ENCODE data around the gene TMEM127. TPM values are rescaled to one million over a fixed set of nuclear protein-coding genes. Genes with fewer than 3 reads are reported as not detected.

Gene TMEM127
- polyA plus RNA-seq (2013, experiment 1 of 2), result 21.1 TPM
- 22.5 TPM for polyA plus RNA-seq (2013, experiment 2 of 2)

GRCh38 chr2:96265840-96266679, at the start of gene TMEM127, which contains the start of gene CIAO1:
Gene TMEM127 (minus strand): TSS chr2:96265997. CDS start chr2:96265381, 616 bp downstream.
Gene CIAO1 (plus strand): TSS chr2:96266225. CDS start chr2:96266351, 126 bp downstream.
- no CpG with 5 or more reads among the region's 81 CpGs for WGBS (ENCODE audit: extremely low coverage, insufficient coverage, low lambda C conversion rate)
- no peak within 1 kb of the TSS for H3K18ac ChIP-seq (ENCODE audit: low read length)
- no peak within 1 kb of the TSS for H3K4ac ChIP-seq (ENCODE audit: low read depth, low read length)
- H3K27me3 ChIP-seq (ENCODE audit: insufficient read depth, low read length, poor library complexity), result no peaks in the 10 kb centered on the region
- H3K23ac ChIP-seq (ENCODE audit: low read length), result peak within 1 kb of the TSS; percentile 30
- peak within 1 kb of the TSS; percentile 94 for H3K4me3 ChIP-seq (ENCODE audit: low read length)
- H4K8ac ChIP-seq (ENCODE audit: low read depth, low read length), result peak within 1 kb of the TSS; percentile 31
- peaks cover 10% of the 10 kb centered on the region for H3K36me3 ChIP-seq (ENCODE audit: control insufficient read depth, insufficient read depth, low read length)
- H2BK120ac ChIP-seq (ENCODE audit: low read depth, low read length), result no peak within 1 kb of the TSS
- peaks cover 24% of the 10 kb centered on the region for H3K79me2 ChIP-seq (ENCODE audit: control insufficient read depth, insufficient read depth, low read length)
- peak; percentile 99 for DNase-seq
- H3K4me2 ChIP-seq (ENCODE audit: low read length), result peak within 1 kb of the TSS; percentile 97
- peaks cover 5% of the 10 kb centered on the region for H3K4me1 ChIP-seq (ENCODE audit: control insufficient read depth, low read depth, low read length)
- H3K79me1 ChIP-seq (ENCODE audit: low read length), result peaks cover 18% of the 10 kb centered on the region
- H3K56ac ChIP-seq (ENCODE audit: low read length), result peak within 1 kb of the TSS; percentile 96
- peak within 1 kb of the TSS; percentile 53 for H3K27ac ChIP-seq (ENCODE audit: low read depth, low read length)
- peak within 1 kb of the TSS; percentile 83 for H2AK5ac ChIP-seq (ENCODE audit: low read length)
- H4K5ac ChIP-seq (ENCODE audit: low read length), result no peak within 1 kb of the TSS
- H2BK5ac ChIP-seq (ENCODE audit: low read length), result no peak within 1 kb of the TSS
- no peak within 1 kb of the TSS for H2BK15ac ChIP-seq (replicated peaks; ENCODE audit: low read depth)
- peak within 1 kb of the TSS; percentile 86 for H3K9ac ChIP-seq (ENCODE audit: low read length)

GRCh38 chr2:96315005-96315399, 49.2 kb upstream of the TMEM127 start:
- WGBS (ENCODE audit: extremely low coverage, insufficient coverage, low lambda C conversion rate), result no CpG with 5 or more reads among the region's 3 CpGs
- Histone ChIP-seq H2BK5ac (ENCODE audit: low read length) (no peak overlapping the region), H2AK5ac (ENCODE audit: low read length) (no peak overlapping the region), H3K4ac (ENCODE audit: low read depth, low read length) (no peak overlapping the region), H3K23ac (ENCODE audit: low read length) (no peak overlapping the region), H3K36me3 (ENCODE audit: control insufficient read depth, insufficient read depth, low read length) (no peaks in the 10 kb centered on the region), H2BK120ac (ENCODE audit: low read depth, low read length) (no peak overlapping the region), H4K5ac (ENCODE audit: low read length) (no peak overlapping the region), H2BK15ac (replicated peaks; ENCODE audit: low read depth) (no peak overlapping the region), H3K27me3 (ENCODE audit: insufficient read depth, low read length, poor library complexity) (no peaks in the 10 kb centered on the region), H3K18ac (ENCODE audit: low read length) (no peak overlapping the region), H3K79me2 (ENCODE audit: control insufficient read depth, insufficient read depth, low read length) (no peaks in the 10 kb centered on the region), H3K4me2 (ENCODE audit: low read length) (no peak overlapping the region), H3K9ac (ENCODE audit: low read length) (no peak overlapping the region), H3K4me1 (ENCODE audit: control insufficient read depth, low read depth, low read length) (no peaks in the 10 kb centered on the region), H3K27ac (ENCODE audit: low read depth, low read length) (no peak overlapping the region), H4K8ac (ENCODE audit: low read depth, low read length) (no peak overlapping the region), H3K79me1 (ENCODE audit: low read length) (no peaks in the 10 kb centered on the region), H3K4me3 (ENCODE audit: low read length) (no peak overlapping the region), H3K56ac (ENCODE audit: low read length) (no peak overlapping the region)
- DNase-seq, result no peak

- no CpG with 5 or more reads among the region's 5 CpGs for WGBS (ENCODE audit: extremely low coverage, insufficient coverage, low lambda C conversion rate)
Measured at GRCh38 chr2:96308248-96308647, 42.5 kb upstream of the TMEM127 start.

GRCh38 chr2:96306370-96306769, 40.6 kb upstream of the TMEM127 start:
- Histone ChIP-seq H2BK15ac (replicated peaks; ENCODE audit: low read depth) (no peak overlapping the region), H3K27ac (ENCODE audit: low read depth, low read length) (no peak overlapping the region), H3K27me3 (ENCODE audit: insufficient read depth, low read length, poor library complexity) (no peaks in the 10 kb centered on the region), H3K4me2 (ENCODE audit: low read length) (peak overlapping the region; percentile 8), H3K23ac (ENCODE audit: low read length) (no peak overlapping the region), H3K18ac (ENCODE audit: low read length) (no peak overlapping the region), H3K4me3 (ENCODE audit: low read length) (no peak overlapping the region), H3K4ac (ENCODE audit: low read depth, low read length) (no peak overlapping the region), H4K8ac (ENCODE audit: low read depth, low read length) (no peak overlapping the region), H3K56ac (ENCODE audit: low read length) (peak overlapping the region; percentile 67), H3K36me3 (ENCODE audit: control insufficient read depth, insufficient read depth, low read length) (peaks cover 10% of the 10 kb centered on the region), H3K9ac (ENCODE audit: low read length) (peak overlapping the region; percentile 79), H3K79me1 (ENCODE audit: low read length) (peaks cover 15% of the 10 kb centered on the region), H4K5ac (ENCODE audit: low read length) (no peak overlapping the region), H2BK120ac (ENCODE audit: low read depth, low read length) (no peak overlapping the region), H2AK5ac (ENCODE audit: low read length) (peak overlapping the region; percentile 5), H2BK5ac (ENCODE audit: low read length) (no peak overlapping the region), H3K4me1 (ENCODE audit: control insufficient read depth, low read depth, low read length) (peaks cover 3% of the 10 kb centered on the region), H3K79me2 (ENCODE audit: control insufficient read depth, insufficient read depth, low read length) (peaks cover 18% of the 10 kb centered on the region)
- no CpG with 5 or more reads among the region's 3 CpGs for WGBS (ENCODE audit: extremely low coverage, insufficient coverage, low lambda C conversion rate)
- no peak for DNase-seq

More at GRCh38 chr2:96308248-96308647, 42.5 kb upstream of the TMEM127 start:
- Histone ChIP-seq H3K79me2 (ENCODE audit: control insufficient read depth, insufficient read depth, low read length) (peaks cover 7% of the 10 kb centered on the region), H2BK5ac (ENCODE audit: low read length) (no peak overlapping the region), H3K18ac (ENCODE audit: low read length) (no peak overlapping the region), H3K36me3 (ENCODE audit: control insufficient read depth, insufficient read depth, low read length) (no peaks in the 10 kb centered on the region), H4K8ac (ENCODE audit: low read depth, low read length) (no peak overlapping the region), H3K9ac (ENCODE audit: low read length) (no peak overlapping the region), H3K27ac (ENCODE audit: low read depth, low read length) (no peak overlapping the region), H3K4me1 (ENCODE audit: control insufficient read depth, low read depth, low read length) (peaks cover 3% of the 10 kb centered on the region), H3K4me3 (ENCODE audit: low read length) (no peak overlapping the region), H3K27me3 (ENCODE audit: insufficient read depth, low read length, poor library complexity) (no peaks in the 10 kb centered on the region), H2BK15ac (replicated peaks; ENCODE audit: low read depth) (no peak overlapping the region), H3K56ac (ENCODE audit: low read length) (no peak overlapping the region), H3K4ac (ENCODE audit: low read depth, low read length) (no peak overlapping the region), H3K4me2 (ENCODE audit: low read length) (no peak overlapping the region), H3K23ac (ENCODE audit: low read length) (no peak overlapping the region), H2BK120ac (ENCODE audit: low read depth, low read length) (no peak overlapping the region), H3K79me1 (ENCODE audit: low read length) (peaks cover 4% of the 10 kb centered on the region), H2AK5ac (ENCODE audit: low read length) (no peak overlapping the region), H4K5ac (ENCODE audit: low read length) (no peak overlapping the region)
- no peak for DNase-seq

- Histone ChIP-seq H2BK5ac (ENCODE audit: low read length) (no peak overlapping the region), H3K9ac (ENCODE audit: low read length) (peak overlapping the region; percentile 79), H2AK5ac (ENCODE audit: low read length) (peak overlapping the region; percentile 5), H3K36me3 (ENCODE audit: control insufficient read depth, insufficient read depth, low read length) (peaks cover 12% of the 10 kb centered on the region), H4K5ac (ENCODE audit: low read length) (no peak overlapping the region), H3K23ac (ENCODE audit: low read length) (no peak overlapping the region), H3K4me2 (ENCODE audit: low read length) (peak overlapping the region; percentile 8), H3K27me3 (ENCODE audit: insufficient read depth, low read length, poor library complexity) (no peaks in the 10 kb centered on the region), H3K18ac (ENCODE audit: low read length) (no peak overlapping the region), H2BK15ac (replicated peaks; ENCODE audit: low read depth) (no peak overlapping the region), H3K79me1 (ENCODE audit: low read length) (peaks cover 19% of the 10 kb centered on the region), H3K4me1 (ENCODE audit: control insufficient read depth, low read depth, low read length) (peaks cover 3% of the 10 kb centered on the region), H3K56ac (ENCODE audit: low read length) (peak overlapping the region; percentile 67), H3K4ac (ENCODE audit: low read depth, low read length) (no peak overlapping the region), H3K4me3 (ENCODE audit: low read length) (peak overlapping the region; percentile 57), H2BK120ac (ENCODE audit: low read depth, low read length) (no peak overlapping the region), H3K27ac (ENCODE audit: low read depth, low read length) (no peak overlapping the region), H4K8ac (ENCODE audit: low read depth, low read length) (no peak overlapping the region), H3K79me2 (ENCODE audit: control insufficient read depth, insufficient read depth, low read length) (peaks cover 18% of the 10 kb centered on the region)
- WGBS (ENCODE audit: extremely low coverage, insufficient coverage, low lambda C conversion rate), result no CpG with 5 or more reads among the region's 9 CpGs
- no peak for DNase-seq
Measured at GRCh38 chr2:96305979-96306308, 40.1 kb upstream of the TMEM127 start.

All from mesendoderm (in vitro differentiated cells).